CD4-positive, alpha-beta T cell (primary cell): Measurements from ENCODE around the gene SLC26A9. TPM values are rescaled to one million over a fixed set of nuclear protein-coding genes. Genes with fewer than 3 reads are reported as not detected.

Experiments used
- ATAC-seq: fragments of 200-7000 bp; cut with Tn5 transposase; one replicate; pipeline ENCODE4 v1.10.0; 2022; ENCODE audit warnings: mild to moderate bottlenecking; ENCODE audit not compliant: poor library complexity
- CTCF ChIA-PET: fragments of 350-600 bp; sonication (Branson Sonifier 250); formaldehyde crosslinking; loops from one replicate; lab custom pipeline; 2021; ENCODE audit warnings: antibody characterized with exemption, inconsistent platforms; lab: Charles Lee
- POLR2A ChIA-PET: fragments of 350-600 bp; sonication (Branson Sonifier 250); formaldehyde crosslinking; loops from one replicate; lab custom pipeline; 2021; ENCODE audit warnings: antibody characterized with exemption, inconsistent platforms; lab: Charles Lee
- DNase-seq, 14 experiments: peaks; one replicate each; pipeline ENCODE4 v3.0.0-alpha.2; 2013 to 2020; ENCODE audit warnings: mixed read lengths in 2 of 14
- H3K27ac ChIP-seq, 2 donors: one replicate each; pipeline versions ENCODE4 v1.5.1 to v1.7.0; 2013; ENCODE audit warnings: low read length in 2 of 2, low read depth in 1 of 2, mild to moderate bottlenecking in 1 of 2
- H3K27me3 ChIP-seq, 2 experiments: 1 replicate in 1 of 2; 2 replicates in 1 of 2; pipeline versions ENCODE4 v1.6.1 to v1.7.0; 2013; ENCODE audit warnings: low read length in 2 of 2, control low read depth in 1 of 2, mild to moderate bottlenecking in 1 of 2, moderate library complexity in 1 of 2; ENCODE audit not compliant: insufficient read depth in 2 of 2, control insufficient read depth in 1 of 2
- H3K36me3 ChIP-seq: one replicate; pipeline ENCODE4 v1.6.1; 2013; ENCODE audit warnings: low read length, control low read depth; ENCODE audit not compliant: insufficient read depth
- H3K4me1 ChIP-seq: one replicate; pipeline ENCODE4 v1.6.1; 2013; ENCODE audit warnings: low read length, control low read depth; ENCODE audit not compliant: insufficient read depth
- H3K4me3 ChIP-seq: one replicate; pipeline ENCODE4 v1.5.1; 2013; ENCODE audit warnings: mild to moderate bottlenecking, low read length, moderate library complexity
- H3K9me3 ChIP-seq, 2 experiments: 1 replicate in 1 of 2; 2 replicates in 1 of 2; pipeline versions ENCODE4 v1.6.1 to v1.7.0; 2013; ENCODE audit warnings: low read length in 2 of 2, mild to moderate bottlenecking in 2 of 2, control low read depth in 1 of 2, moderate library complexity in 1 of 2; ENCODE audit not compliant: control insufficient read depth in 1 of 2, insufficient read depth in 1 of 2
- H3K27ac Mint-ChIP-seq: one replicate; pipeline ENCODE4 v1.8.0; 2020; ENCODE audit warnings: mixed read lengths
- H3K27me3 Mint-ChIP-seq: one replicate; pipeline ENCODE4 v1.8.0; 2021; ENCODE audit warnings: mixed read lengths
- H3K36me3 Mint-ChIP-seq: one replicate; pipeline ENCODE4 v1.8.0; 2021; ENCODE audit warnings: low read depth, mixed read lengths
- H3K4me1 Mint-ChIP-seq: one replicate; pipeline ENCODE4 v1.8.0; 2021; ENCODE audit warnings: low read depth, mixed read lengths
- H3K4me3 Mint-ChIP-seq: one replicate; pipeline ENCODE4 v1.8.0; 2020; ENCODE audit warnings: mild to moderate bottlenecking, mixed read lengths
- H3K9me3 Mint-ChIP-seq: one replicate; pipeline ENCODE4 v1.8.0; 2020; ENCODE audit warnings: mixed read lengths
- CTCF ChIP-seq: fragments of 200-600 bp; IDR thresholded peaks from one replicate; pipeline ENCODE4 v1.8.0; 2022; ENCODE audit warnings: antibody characterized with exemption, mild to moderate bottlenecking
- intact Hi-C, 2 experiments: fragments of 100-400 bp; cut with DNase I in 1 of 2; cut with micrococcal nuclease in 1 of 2; formaldehyde crosslinking; loops; one replicate each; pipeline versions ENCODE4 v1.15.1 to v1.9.0; 2023 to 2025; cut with DNase I, micrococcal nuclease
- total RNA-seq, 174 experiments: library from RNA in 2 of 174; stranded (reverse) in 2 of 174; gene quantifications; one replicate each; pipeline ENCODE4 v1.2.3 and lab custom pipeline; 2021 to 2026

The SLC26A9 gene
- total RNA-seq, 2 experiments from 2014 or later, result not detected

DNA sequence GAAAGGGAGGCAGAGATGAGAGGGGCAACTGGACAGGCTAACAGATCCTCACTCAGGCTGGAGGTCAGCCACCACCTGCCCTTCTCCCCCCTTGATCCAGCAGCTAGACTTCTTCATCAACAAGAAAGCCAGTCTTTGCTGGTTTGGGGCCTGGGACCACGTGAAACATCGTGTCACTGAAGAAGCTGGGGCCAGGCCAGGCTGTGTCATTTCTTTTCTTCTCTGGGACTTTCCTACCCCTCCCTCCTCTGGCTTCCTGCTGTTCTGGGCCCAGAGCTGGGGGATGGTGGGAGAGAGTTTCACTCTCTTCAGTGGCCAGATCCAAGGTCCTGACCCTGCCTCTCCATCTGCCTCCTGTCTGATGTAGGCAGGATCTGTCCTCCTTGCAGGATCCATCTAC lies 18.1 kb upstream of the SLC26A9 start:
- CTCF ChIA-PET, result no interaction called here
- Mint-ChIP-seq H3K27me3 (peaks cover 25% of the 10 kb centered on the region), H3K27ac (no peak overlapping the region), H3K9me3 (no peaks in the 10 kb centered on the region), H3K4me3 (no peak overlapping the region), H3K4me1 (no peaks in the 10 kb centered on the region), H3K36me3 (no peaks in the 10 kb centered on the region)
- no peaks in the 10 kb centered on the region for H3K9me3 ChIP-seq
- POLR2A ChIA-PET, result no interaction called here
- ATAC-seq, result no peak
- H3K4me1 ChIP-seq, result no peaks in the 10 kb centered on the region
- intact Hi-C loops, result no loop called here
- no peak for TF ChIP-seq CTCF
- H3K36me3 ChIP-seq, result no peaks in the 10 kb centered on the region
- peaks cover 0 to 4% of the 10 kb centered on the region in 2 experiments for H3K27me3 ChIP-seq
- H3K27ac ChIP-seq, result no peak overlapping the region
- H3K4me3 ChIP-seq, result no peak overlapping the region
- no peak for DNase-seq

DNA sequence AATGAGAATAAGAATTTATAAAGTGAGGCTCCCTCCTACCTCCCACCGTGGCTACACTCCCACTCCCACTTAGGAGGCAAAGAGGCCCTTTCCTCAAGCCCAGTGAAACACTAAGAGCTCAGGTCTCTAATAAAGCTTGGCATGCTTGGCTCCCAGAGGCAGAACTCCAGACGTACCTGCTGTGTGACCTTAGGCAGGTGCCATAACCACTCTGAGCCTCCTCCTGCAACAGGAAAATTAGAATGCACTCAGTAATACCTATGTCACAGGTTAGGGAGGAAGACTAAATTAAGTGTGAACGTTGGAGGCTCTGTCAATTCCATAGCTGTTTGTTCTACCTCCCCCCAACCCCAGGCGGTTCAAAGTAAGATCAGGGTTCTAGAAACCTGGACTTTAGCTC lies 16.5 kb upstream of the SLC26A9 start:
- Mint-ChIP-seq H3K9me3 (no peaks in the 10 kb centered on the region), H3K27ac (no peak overlapping the region), H3K27me3 (peaks cover 25% of the 10 kb centered on the region), H3K36me3 (no peaks in the 10 kb centered on the region), H3K4me3 (no peak overlapping the region), H3K4me1 (no peaks in the 10 kb centered on the region)
- no peaks in the 10 kb centered on the region for H3K9me3 ChIP-seq
- ChIA-PET CTCF (no interaction called here), POLR2A (no interaction called here)
- TF ChIP-seq CTCF, result no peak
- no peaks in the 10 kb centered on the region for H3K4me1 ChIP-seq
- ATAC-seq (no peak), DNase-seq (no peak)
- peaks cover 0 to 4% of the 10 kb centered on the region in 2 experiments for H3K27me3 ChIP-seq
- intact Hi-C loops, result no loop called here
- H3K27ac ChIP-seq, result no peak overlapping the region
- H3K36me3 ChIP-seq, result no peaks in the 10 kb centered on the region
- H3K4me3 ChIP-seq, result no peak overlapping the region

- H3K4me1 ChIP-seq, result no peaks in the 10 kb centered on the region
- H3K36me3 ChIP-seq, result no peaks in the 10 kb centered on the region
- H3K36me3 Mint-ChIP-seq, result no peaks in the 10 kb centered on the region
- no peaks in the 10 kb centered on the region for H3K4me1 Mint-ChIP-seq
- peaks cover 0 to 4% of the 10 kb centered on the region in 2 experiments for H3K27me3 ChIP-seq
- H3K9me3 ChIP-seq, result no peaks in the 10 kb centered on the region
- DNase-seq, result no peak
- intact Hi-C loops, result no loop called here
- no peak overlapping the region for H3K27ac Mint-ChIP-seq
- POLR2A ChIA-PET, result no interaction called here
- CTCF ChIA-PET, result no interaction called here
- peaks cover 22% of the 10 kb centered on the region for H3K27me3 Mint-ChIP-seq
- no peak overlapping the region for H3K4me3 Mint-ChIP-seq
- ATAC-seq, result no peak
- TF ChIP-seq CTCF, result no peak
- H3K9me3 Mint-ChIP-seq, result no peaks in the 10 kb centered on the region
- no peak overlapping the region for H3K27ac ChIP-seq
- H3K4me3 ChIP-seq, result no peak overlapping the region
Measured at GRCh38 chr1:205955499-205955898, 12.2 kb upstream of the SLC26A9 start.
